GM12891 (cell line): ENCODE measurements around the gene MREG.

Experiments used
- POLR2A ChIP-seq: IDR thresholded peaks from 2 replicates; pipeline ENCODE4 v1.6.1; 2011; ENCODE audit warnings: low read depth, low read length, control low read depth
- POLR2AphosphoS5 ChIP-seq: IDR thresholded peaks from 2 replicates; pipeline ENCODE4 v1.6.1; 2011; ENCODE audit warnings: low read depth, low read length, control low read depth
- SPI1 ChIP-seq: IDR thresholded peaks from 2 replicates; pipeline ENCODE4 v1.6.1; 2011; ENCODE audit warnings: low read depth, low read length, control low read depth

- no peak for TF ChIP-seq POLR2A
- TF ChIP-seq POLR2AphosphoS5, result no peak
- TF ChIP-seq SPI1, result no peak
Measured at GRCh38 chr2:216014006-216014405, 655 bp upstream of the MREG start.
